HUES48 (cell line): ENCODE data around the gene SLC6A3.

ENCODE experiments used
- H3K27ac ChIP-seq: one replicate; pipeline ENCODE4 v1.7.0; 2013; ENCODE audit warnings: low read depth, low read length, inconsistent platforms
- H3K27me3 ChIP-seq: 2 replicates; pipeline ENCODE4 v1.6.1; 2013; ENCODE audit warnings: mild to moderate bottlenecking, low read length; ENCODE audit not compliant: control insufficient read depth, insufficient read depth
- H3K36me3 ChIP-seq: 2 replicates; pipeline ENCODE4 v1.6.1; 2013; ENCODE audit warnings: low read length; ENCODE audit not compliant: control insufficient read depth, insufficient read depth
- H3K4me1 ChIP-seq: 2 replicates; pipeline ENCODE4 v1.6.1; 2013; ENCODE audit warnings: mild to moderate bottlenecking, low read length; ENCODE audit not compliant: control insufficient read depth, insufficient read depth
- H3K4me3 ChIP-seq: 2 replicates; pipeline ENCODE4 v1.5.1; 2013; ENCODE audit warnings: mild to moderate bottlenecking, low read depth, low read length
- H3K9ac ChIP-seq: 2 replicates; pipeline ENCODE4 v1.6.1; 2013; ENCODE audit warnings: mild to moderate bottlenecking, low read depth, low read length, moderate library complexity
- H3K9me3 ChIP-seq: 2 replicates; pipeline ENCODE4 v1.6.1; 2013; ENCODE audit warnings: low read length; ENCODE audit not compliant: control insufficient read depth, insufficient read depth

Gene SLC6A3

DNA sequence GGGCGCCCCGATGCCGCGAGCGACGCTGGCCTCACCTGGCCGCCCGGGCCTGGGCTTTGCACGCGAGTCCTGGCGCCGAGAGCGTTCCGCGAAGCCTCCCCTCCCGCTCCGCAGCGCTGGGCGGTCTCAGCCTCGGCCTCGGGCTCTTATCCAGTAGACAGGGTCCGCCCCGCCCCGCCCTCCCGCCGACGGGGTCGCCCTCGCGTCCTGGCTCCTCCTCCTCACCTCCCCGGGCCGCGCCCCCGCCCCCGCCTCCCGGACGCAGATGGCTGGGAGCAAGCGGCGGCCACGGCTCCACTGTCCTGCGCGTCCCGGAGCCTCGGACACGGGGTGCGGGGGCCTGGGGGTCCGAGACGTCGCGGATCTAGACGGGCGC is at the start of gene SLC6A3:
Gene SLC6A3 (minus strand): TSS at position 128 of the 376 bp plus-strand sequence. CDS start 2,243 bp downstream, outside the sequence.
- Histone ChIP-seq H3K27ac (no peak within 1 kb of the TSS), H3K36me3 (no peaks in the 10 kb centered on the region), H3K27me3 (peaks cover 84% of the 10 kb centered on the region), H3K4me1 (no peaks in the 10 kb centered on the region), H3K9me3 (no peaks in the 10 kb centered on the region), H3K9ac (no peak within 1 kb of the TSS), H3K4me3 (peak within 1 kb of the TSS; percentile 60)

DNA sequence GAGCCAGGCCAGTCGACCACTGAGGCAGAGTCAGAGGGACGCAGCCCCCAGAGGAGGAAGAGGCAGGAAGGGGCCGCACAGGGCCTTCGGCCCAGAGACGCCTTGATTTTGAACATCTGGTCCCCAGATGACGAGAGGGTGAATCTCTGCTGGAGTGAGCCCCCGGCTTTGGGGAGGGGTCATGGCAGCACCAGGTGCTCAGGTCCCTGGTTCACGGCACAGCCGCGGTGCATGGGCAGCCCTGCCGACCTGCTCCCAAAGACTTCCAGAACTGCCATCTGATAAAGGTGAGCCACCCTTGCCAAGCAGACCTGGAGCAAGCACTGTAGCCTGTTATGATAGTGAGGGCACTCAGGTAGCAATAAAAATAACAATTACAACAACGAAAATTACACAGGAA is 48.7 kb upstream of the SLC6A3 start:
- H3K27ac ChIP-seq: no peak overlapping the region
- peaks cover 97% of the 10 kb centered on the region for H3K36me3 ChIP-seq
- no peaks in the 10 kb centered on the region for H3K9me3 ChIP-seq
- no peak overlapping the region for H3K4me3 ChIP-seq
- H3K4me1 ChIP-seq: no peaks in the 10 kb centered on the region
- no peaks in the 10 kb centered on the region for H3K27me3 ChIP-seq
- H3K9ac ChIP-seq: no peak overlapping the region

DNA sequence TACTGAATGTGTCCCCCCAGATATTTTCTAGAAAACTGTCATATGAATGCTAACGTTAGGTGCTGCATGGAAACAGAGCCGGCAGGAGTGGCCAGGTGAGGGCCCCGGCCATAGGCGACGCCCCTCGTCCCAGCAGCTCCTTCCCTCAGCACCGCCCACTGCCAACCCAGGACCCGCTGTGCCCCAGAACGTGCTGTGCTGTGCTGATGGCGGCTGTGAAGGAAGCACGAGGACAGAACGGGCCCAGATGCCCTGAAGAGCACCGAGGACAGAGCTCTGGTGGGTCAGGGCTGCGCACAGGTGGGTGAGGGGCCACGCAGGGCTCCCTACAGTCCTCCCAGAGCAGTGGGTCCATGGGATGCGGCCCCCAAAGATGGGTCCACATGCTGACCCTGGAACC is 48.2 kb upstream of the SLC6A3 start:
- Histone ChIP-seq H3K4me1 (no peaks in the 10 kb centered on the region), H3K9ac (no peak overlapping the region), H3K4me3 (no peak overlapping the region), H3K27me3 (no peaks in the 10 kb centered on the region), H3K9me3 (no peaks in the 10 kb centered on the region), H3K36me3 (peaks cover 97% of the 10 kb centered on the region), H3K27ac (no peak overlapping the region)

DNA sequence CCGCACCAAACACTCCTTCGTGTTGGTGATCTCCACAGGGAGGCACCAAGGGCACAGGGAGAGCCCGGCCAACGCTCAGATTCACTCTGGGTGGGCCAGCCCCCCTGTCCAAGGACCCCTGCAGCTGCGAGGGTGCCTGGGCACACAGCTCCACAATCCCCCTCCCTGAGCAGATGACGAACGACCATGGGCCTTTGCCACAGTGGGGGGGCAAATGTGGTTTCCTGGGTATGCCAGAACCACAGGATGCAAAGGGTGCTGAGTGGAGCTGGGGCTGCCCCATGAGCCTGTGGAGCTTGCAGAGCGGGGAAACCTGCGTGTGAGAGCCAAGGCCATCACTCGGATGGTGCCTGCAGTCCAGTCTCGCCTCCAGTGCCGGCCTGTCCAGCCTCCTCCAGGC is 47.5 kb upstream of the SLC6A3 start:
- H3K4me1 ChIP-seq: no peaks in the 10 kb centered on the region
- H3K9me3 ChIP-seq: no peaks in the 10 kb centered on the region
- H3K36me3 ChIP-seq: peaks cover 97% of the 10 kb centered on the region
- H3K27ac ChIP-seq: no peak overlapping the region
- no peak overlapping the region for H3K4me3 ChIP-seq
- H3K9ac ChIP-seq: no peak overlapping the region
- no peaks in the 10 kb centered on the region for H3K27me3 ChIP-seq

DNA sequence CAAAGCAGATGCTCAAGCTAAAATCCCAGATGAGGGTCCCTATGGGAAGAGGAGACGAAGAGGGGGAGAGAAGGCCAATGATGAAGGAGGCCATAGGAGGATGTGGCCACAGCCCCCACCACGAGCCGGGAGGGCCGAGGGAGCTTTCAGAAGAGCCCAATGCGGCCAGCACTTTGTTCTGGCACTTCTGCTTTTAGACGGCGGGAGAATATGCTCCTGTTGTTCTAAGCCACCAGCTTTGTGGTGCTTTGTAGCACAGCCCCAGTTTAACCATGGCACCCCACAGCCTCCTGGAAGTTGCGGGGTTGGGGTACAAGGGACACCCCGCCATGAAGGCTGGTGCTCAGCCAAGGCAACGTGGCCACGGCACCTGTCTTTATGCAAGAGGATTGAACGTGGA is 45.1 kb upstream of the SLC6A3 start:
- Histone ChIP-seq H3K27me3 (no peaks in the 10 kb centered on the region), H3K9me3 (no peaks in the 10 kb centered on the region), H3K4me3 (no peak overlapping the region), H3K36me3 (peaks cover 100% of the 10 kb centered on the region), H3K4me1 (no peaks in the 10 kb centered on the region), H3K27ac (no peak overlapping the region), H3K9ac (no peak overlapping the region)

DNA sequence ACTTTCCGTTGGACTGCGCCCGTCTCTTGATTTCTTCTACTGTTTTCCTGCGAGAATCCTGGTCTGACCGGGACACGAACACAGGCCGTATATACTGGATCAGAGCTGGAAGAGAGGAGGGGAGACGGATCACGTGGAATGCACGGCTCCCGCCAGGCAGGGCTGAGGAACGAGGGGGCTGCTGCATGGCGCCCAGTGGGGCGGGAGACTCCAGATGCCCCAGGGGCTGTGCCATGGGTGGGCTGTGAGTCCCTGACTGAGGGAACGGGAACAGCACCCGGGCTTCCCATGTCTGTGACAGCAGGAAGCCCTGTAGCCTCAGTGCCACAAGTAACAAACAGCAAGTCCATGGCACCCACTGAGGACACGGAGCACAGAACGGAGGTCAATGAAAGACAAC is 44.5 kb upstream of the SLC6A3 start:
- H3K36me3 ChIP-seq: peaks cover 100% of the 10 kb centered on the region
- H3K9me3 ChIP-seq: no peaks in the 10 kb centered on the region
- H3K27me3 ChIP-seq: no peaks in the 10 kb centered on the region
- no peak overlapping the region for H3K27ac ChIP-seq
- H3K4me1 ChIP-seq: no peaks in the 10 kb centered on the region
- H3K4me3 ChIP-seq: no peak overlapping the region
- H3K9ac ChIP-seq: no peak overlapping the region

DNA sequence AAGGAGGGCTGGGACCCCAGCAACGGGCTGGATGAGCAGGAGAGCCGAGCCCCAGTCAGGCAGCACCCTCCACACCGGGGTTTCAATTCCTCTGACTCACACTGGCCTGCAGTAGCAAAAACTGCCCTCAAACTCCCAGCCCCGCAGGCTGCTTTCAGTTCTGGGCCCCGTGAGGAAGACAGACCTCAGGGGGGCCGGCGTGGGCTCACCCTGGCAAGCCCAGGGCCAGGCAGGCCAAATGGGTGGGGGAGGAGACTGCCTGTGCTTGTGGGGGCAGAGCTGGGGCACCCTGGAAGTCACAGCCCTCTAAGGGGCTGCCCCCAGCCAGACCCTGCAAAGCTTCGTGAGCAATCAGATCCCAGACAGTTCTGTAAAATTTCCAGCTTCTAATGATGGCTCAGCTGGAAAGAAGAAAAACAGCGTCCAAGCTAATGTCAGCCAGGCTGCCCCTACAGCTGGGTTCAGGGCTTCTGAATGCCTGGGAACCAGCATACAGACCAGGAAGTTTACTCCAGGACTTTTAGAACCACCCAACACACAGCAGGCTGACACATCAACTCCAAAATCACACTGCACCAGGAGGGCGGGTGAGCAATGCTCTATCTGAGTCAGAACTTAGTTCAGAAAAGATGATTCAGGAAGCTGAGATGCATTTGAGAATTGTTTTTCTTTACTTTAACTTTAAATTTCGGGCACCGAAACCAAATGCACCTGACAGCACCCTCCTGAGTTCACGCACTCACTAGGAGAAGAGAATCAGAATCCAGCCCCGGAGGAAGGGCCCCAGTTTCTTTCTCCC is 43.8 kb upstream of the SLC6A3 start:
- no peak overlapping the region for H3K9ac ChIP-seq
- H3K27me3 ChIP-seq: no peaks in the 10 kb centered on the region
- no peaks in the 10 kb centered on the region for H3K4me1 ChIP-seq
- H3K36me3 ChIP-seq: peaks cover 98% of the 10 kb centered on the region
- no peak overlapping the region for H3K4me3 ChIP-seq
- H3K9me3 ChIP-seq: no peaks in the 10 kb centered on the region
- no peak overlapping the region for H3K27ac ChIP-seq

DNA sequence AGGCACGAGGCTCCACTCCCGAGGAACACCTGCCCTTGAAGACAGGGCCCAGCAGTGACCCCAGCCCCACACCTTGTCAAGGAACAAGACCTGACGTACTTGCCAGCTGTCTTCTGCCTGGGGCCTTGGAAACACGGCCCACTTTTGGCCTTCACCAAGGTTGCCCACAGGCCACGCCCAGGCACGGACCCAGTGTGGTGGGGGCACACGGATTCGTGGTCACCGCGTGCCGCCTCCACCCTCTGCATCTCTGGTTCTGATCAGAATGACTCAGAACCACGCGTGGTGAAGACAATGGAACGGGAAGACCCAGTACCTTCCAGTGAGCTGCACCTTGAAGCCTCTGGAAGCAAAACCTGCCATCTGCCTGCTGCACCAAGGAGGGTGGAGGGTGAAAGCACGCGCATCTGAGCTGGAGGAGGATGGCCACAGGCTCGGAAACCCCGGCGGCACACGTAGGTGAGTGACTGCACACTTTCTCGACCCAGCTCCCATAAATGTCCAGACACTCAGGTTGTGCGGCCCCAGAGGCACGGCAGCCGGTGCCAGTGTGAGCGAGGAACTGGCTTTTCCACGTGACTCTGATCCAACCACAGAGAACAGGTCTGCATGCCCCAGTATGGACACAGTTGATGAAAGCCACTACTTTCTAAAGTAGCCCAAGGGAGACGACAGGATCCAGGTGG is 42.0 kb upstream of the SLC6A3 start:
- Histone ChIP-seq H3K4me3 (no peak overlapping the region), H3K27ac (no peak overlapping the region), H3K4me1 (no peaks in the 10 kb centered on the region), H3K9me3 (no peaks in the 10 kb centered on the region), H3K27me3 (no peaks in the 10 kb centered on the region), H3K9ac (no peak overlapping the region), H3K36me3 (peaks cover 94% of the 10 kb centered on the region)

DNA sequence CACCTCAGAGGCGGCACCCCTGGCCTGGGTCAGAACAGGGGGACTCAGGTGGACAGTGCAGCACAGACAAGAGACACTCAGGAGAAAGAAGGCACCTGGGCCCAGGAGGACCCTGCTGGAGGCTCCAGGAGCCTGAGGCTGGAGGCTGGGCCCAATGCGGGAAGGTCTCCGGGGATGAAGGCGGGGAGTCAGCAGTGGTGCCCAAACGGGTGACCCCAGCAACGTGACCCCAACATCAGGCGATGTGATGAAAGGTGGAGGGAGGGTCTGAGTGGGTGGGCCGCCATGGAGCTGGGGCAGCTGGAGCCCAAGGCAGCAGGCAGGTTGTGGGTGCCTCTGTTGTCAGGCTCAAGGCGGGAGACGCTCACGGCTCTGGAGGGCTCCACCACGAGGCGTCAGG is 41.0 kb upstream of the SLC6A3 start:
- no peak overlapping the region for H3K4me3 ChIP-seq

DNA sequence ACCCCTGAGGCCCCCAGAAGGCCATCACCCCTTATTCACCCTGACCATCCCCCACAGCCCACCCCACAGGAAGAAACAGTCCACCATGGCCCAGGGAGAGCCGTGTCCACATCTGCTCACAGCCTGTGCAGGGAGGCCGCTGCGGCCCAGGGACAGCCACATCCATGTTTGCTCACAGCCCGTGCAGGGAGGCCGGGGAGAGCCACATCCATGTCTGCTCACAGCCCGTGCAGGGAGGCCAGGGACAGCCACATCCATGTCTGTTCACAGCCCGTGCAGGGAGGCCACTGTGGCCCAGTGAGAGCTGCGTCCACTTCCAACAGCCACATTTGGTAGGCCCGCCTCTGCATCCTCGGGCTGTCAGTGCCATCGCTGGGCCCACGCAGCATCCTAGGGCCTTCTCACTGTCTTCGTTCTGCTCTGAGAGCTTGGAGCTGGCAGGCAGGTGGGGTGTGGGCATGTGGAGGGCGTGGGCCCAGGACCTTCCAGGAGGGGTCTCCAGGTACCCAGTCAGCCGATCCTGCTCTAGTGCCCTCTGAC is 40.4 kb upstream of the SLC6A3 start:
- Histone ChIP-seq H3K27me3 (no peaks in the 10 kb centered on the region), H3K4me1 (no peaks in the 10 kb centered on the region), H3K36me3 (peaks cover 89% of the 10 kb centered on the region), H3K4me3 (no peak overlapping the region), H3K9ac (no peak overlapping the region), H3K9me3 (no peaks in the 10 kb centered on the region), H3K27ac (no peak overlapping the region)

More for the DNA sequence above, 41.0 kb upstream of the SLC6A3 start:
- H3K9ac ChIP-seq: no peak overlapping the region
- H3K27ac ChIP-seq: no peak overlapping the region
- no peaks in the 10 kb centered on the region for H3K9me3 ChIP-seq
- H3K36me3 ChIP-seq: peaks cover 93% of the 10 kb centered on the region
- no peaks in the 10 kb centered on the region for H3K4me1 ChIP-seq
- no peaks in the 10 kb centered on the region for H3K27me3 ChIP-seq
